HG03103 (cell line): ENCODE data around the gene INSL3.
"Not testable (repeated sequence)": the region's sequence is repeated elsewhere in the genome, so short reads cannot be mapped to it uniquely, and the experiment has no call there.

Source experiments
- ATAC-seq: cut with Tn5 transposase; IDR thresholded peaks from one replicate; pipeline ENCODE4 v1.9.1; 2021; ENCODE audit warnings: low read depth; ENCODE audit not compliant: unreplicated experiment

Gene INSL3

GRCh38 chr19:17790059-17790780, 31.1 kb downstream of the INSL3 start:
- ATAC-seq, result no peak

DNA sequence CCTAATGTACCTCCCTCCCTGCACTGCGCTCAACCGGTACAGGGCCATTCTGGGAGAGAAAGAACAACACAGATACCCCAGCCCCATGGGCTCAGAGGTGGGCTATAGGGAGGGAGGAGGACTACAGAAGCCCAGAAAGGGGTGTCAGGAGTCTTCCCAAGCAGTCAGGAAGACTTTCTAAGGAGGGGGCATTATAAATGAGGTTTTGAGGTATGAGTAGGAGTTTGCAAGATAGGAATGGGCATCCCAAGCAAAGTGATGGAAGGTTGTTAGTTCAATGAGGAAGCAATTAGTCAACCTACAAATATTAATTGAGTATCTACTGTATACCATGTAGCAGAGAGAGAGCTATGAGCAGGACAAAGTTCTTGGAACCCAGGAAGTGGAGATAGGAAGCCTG, 32.7 kb downstream of the INSL3 start:
- no peak for ATAC-seq

- no peak for ATAC-seq
Measured at GRCh38 chr19:17787274-17787913, 33.9 kb downstream of the INSL3 start.

DNA sequence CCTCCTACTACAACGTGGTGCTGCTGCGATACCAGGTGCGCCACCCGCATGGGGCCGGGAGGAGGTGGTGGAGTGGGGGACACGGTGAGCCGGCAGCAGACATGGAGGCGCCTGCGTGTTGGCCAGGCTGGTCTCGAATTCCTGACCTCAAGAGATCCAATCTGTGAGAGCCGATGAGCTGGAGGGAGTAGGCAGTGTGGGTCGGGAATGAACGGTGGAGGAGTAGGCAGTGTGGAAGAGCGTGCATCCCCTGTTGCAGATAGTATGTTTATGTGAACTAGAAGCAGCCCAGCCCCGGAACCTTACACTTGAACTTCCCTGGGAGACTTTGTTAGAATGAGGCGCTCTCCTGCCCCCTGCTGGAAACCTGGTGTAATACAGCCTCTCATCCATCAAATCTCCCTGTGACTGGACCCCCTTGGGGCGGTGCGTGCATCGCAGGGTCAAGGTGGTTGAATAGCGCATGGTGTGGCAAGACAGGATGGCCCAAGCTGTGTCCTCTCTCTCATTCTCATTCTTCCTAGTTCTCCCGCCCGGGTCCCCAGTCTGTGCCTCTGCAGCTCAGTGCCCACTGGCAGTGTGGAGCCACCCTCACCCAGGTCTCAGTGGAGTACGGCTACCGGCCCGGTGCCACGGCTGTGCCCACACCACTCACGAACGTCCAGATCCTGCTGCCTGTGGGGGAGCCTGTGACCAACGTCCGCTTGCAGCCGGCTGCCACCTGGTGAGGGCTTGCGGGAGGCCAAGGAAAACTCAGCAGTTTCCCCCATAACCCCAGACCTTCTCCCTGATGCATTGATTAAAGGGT, 36.9 kb downstream of the INSL3 start:
- no peak for ATAC-seq

DNA sequence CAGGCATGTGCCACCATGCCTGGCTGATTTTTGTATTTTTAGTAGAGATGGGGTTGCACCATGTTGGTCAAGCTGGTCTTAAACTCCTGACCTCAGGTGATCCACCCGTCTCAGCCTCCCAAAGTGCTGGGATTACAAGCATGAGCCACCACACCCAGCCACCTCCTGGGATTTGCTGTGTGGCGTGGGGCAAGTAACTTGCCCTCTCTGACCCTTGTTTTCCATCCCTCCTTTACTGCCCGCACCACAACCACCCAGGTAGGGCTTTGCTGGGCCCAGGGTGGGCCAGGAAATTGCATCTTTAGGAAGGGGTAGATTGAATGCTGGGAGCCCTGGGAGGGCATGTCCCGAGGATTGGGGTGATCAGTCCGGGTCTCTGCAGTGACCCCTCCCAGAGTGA, 37.6 kb downstream of the INSL3 start:
- ATAC-seq, result not testable (repeated sequence)

GRCh38 chr19:17780781-17781180, 40.5 kb downstream of the INSL3 start:
- ATAC-seq, result no peak

DNA sequence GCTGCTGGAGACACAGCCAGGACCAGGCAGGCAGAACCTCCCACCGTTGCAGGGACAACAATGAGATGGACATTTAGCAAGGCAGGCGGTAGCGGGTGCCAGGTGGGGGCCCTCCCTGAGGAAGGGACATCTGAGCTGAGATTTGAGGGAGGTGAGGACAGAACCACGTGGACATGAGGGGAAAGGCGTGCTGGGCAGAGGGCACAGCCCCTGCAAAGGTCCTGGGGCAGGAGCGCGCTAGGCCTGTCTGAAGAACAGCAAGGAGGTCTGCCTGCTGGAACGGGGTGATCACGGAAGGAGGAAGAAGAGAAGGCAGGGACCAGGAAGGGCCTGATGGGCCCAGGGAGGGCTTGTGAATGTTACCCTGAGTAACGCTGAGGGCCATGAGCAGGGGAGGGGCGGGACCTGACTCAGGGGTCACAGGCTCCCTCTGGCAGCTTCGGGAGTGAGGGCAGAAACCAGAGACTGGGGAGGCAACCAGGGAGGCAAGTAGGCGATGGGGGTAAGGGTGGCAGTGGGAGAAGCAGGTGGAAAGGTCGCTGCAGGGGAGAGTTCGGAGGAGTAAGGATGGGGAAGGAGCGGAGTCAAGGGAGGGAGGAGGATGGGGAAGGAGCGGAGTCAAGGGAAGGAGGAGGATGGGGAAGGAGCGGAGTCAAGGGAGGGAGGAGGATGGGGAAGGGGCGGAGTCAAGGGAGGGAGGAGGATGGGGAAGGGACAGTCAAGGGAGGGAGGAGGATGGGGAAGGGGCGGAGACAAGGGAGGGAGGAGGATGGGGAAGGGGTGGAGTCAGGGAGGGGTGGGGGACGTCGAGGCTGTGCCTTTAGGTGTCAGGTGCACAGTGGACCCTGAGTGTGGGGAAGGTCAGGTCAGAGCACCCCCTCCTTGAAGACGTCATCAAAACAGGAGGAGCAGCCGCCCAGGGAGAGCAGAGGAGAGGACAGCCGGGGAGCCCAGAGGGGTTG, 42.1 kb downstream of the INSL3 start:
- no peak for ATAC-seq

DNA sequence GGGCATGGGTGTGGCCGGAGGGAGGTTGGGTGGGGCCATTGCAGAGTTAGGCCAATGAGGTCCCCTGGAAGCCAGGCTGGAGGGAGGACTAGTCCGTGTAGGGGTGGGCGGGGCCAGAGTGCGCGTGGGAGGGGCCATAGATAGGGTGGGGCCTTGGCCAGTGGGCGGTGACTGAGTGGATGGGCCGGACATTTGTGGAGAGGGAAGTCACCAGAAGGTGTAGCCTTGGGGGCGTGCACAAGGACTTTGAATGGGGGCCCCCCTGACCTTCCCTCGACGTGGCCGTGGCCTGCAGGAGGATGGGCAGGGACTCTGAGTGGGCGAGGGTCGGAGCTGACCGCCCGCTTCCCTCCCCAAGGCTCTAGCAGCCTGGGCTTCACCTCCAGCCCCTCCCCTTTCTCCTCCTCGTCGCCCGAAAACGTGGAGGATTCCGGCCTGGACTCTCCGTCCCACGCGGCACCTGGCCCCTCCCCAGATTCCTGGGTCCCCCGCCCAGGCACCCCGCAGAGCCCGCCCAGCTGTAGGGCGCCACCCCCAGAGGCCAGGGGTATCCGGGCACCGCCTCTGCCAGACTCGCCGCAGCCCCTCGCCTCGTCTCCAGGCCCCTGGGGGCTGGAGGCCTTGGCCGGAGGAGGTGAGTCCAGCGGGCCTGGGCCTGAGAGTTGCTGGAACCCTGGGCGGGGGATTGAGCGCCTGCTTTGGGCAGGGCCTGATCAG, 42.9 kb downstream of the INSL3 start:
- ATAC-seq, result no peak

GRCh38 chr19:17777840-17778239, 43.5 kb downstream of the INSL3 start:
- ATAC-seq, result not testable (repeated sequence)

DNA sequence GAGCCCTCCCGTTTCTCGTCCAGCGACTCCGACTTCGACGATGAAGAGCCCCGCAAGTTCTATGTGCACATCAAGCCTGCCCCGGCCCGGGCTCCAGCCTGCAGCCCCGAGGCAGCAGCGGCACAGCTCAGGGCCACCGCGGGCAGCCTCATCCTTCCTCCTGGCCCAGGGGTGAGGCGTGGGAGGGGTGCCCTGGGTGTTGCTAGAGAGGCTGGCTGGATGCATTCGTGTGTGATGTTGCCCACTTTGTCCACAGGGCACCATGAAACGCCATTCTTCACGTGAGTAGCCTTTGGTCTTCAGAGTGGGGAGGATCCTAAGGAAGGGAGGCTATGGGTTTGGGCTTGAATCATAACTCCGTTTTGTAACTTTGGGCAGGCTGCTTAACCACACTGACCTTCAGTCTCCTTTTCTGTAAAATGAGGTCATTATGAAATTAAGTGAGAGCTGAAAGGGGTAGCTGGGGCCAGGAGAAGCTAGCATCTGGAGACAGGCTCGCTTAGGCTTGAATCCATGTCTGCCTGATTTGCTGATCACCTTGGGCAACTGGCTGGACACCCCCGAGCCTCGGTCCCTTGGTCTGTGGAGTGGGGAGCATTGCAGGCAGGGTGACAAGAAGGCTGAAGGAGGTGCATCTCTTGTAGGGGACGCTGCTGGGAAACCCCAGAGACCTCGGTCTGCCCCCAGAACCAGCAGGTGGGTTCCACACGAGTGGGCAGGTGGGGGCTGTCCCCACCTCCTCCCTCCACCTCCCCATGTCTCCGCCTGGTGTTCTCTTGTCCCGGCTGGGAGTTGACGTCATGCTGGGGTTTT, 45.1 kb downstream of the INSL3 start:
- peak; percentile 78 for ATAC-seq

GRCh38 chr19:17775245-17775927, 45.9 kb downstream of the INSL3 start:
- ATAC-seq, result no peak

DNA sequence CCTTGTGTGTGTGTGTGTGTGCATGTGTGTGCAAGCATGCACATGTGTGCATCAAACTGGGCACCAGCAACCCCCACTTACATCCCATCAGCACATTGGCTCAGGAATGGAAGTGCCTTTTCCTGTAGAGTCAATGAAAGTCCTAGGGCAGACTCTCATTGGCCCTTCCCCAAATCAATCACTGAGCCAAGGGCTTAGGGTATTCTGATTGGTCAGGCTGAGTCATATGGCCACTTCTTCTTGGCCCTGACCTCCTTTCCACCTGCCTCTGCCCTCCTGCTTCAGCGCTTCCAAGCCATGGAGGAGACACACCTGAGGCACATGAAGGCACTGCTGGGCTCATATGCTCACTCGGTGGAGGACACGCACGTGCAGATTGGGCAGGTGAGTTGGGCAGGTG, 49.1 kb downstream of the INSL3 start:
- no peak for ATAC-seq

DNA sequence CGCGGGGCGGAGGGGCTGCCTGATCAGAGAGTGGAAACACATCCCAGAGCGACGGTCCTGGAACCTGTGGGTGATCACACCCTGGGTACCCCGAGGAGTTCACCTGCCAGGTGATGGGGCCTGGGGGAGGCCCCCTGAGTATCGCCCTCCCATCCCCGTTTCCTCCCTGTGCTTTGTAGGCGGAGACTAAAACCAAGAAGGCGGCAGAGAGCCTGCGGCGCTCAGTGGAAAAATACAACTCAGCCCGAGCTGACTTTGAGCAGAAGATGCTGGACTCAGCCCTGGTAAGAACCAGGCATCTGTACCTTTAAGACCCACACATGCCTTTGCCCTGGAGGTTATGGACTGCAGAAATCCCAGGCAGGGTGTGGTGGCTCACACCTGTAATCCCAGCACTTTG, 50.7 kb downstream of the INSL3 start:
- ATAC-seq, result no peak

- ATAC-seq, result no peak
Measured at GRCh38 chr19:17767559-17767958, 53.8 kb downstream of the INSL3 start.

- ATAC-seq, result no peak
Measured at GRCh38 chr19:17766543-17767131, 54.7 kb downstream of the INSL3 start.
